ENCODE measurements around the gene SCN10A. TPM values are rescaled to one million over a fixed set of nuclear protein-coding genes. Genes with fewer than 3 reads are reported as not detected.

The SCN10A gene
- polyA plus RNA-seq, 2 of the 4 experiments (the other 2 are of a cell fraction): not detected

- TF ChIP-seq REST (IDR thresholded peaks at IDR 0.05) (no peak), CHD4 (IDR thresholded peaks at IDR 0.05; ENCODE audit: borderline replicate concordance) (no peak), TFCP2L1 (CRISPR knock-in tag; IDR thresholded peaks at IDR 0.05) (no peak), RAD21 (conservative IDR thresholded peaks at IDR 0.05 in 1 of 2, IDR thresholded peaks at IDR 0.05 in 1 of 2) (no peak), JUNB (IDR thresholded peaks at IDR 0.05) (no peak), HEYL (CRISPR knock-in tag; IDR thresholded peaks at IDR 0.05) (no peak), MAZ (IDR thresholded peaks at IDR 0.05; ENCODE audit: borderline replicate concordance, low read depth, low read length) (no peak), ESRRA (IDR thresholded peaks at IDR 0.05; ENCODE audit: borderline replicate concordance, low read length) (no peak)
Observed at GRCh38 chr3:38723569-38724391, 92.2 kb downstream of the SCN10A start (continued).

GRCh38 chr3:38722781-38723568, 93.0 kb downstream of the SCN10A start:
- H3K4me1 ChIP-seq: no peaks in the 10 kb centered on the region
- ATAC-seq: no peak
- TF ChIP-seq EHF (CRISPR knock-in tag; IDR thresholded peaks at IDR 0.05) (no peak), TP53 (CRISPR knock-in tag; IDR thresholded peaks at IDR 0.05) (no peak), ELK1 (IDR thresholded peaks at IDR 0.05; ENCODE audit: low read depth, low read length) (no peak), NFE2L2 (conservative IDR thresholded peaks at IDR 0.05; ENCODE audit: low read length) (no peak), RAD21 (conservative IDR thresholded peaks at IDR 0.05 in 1 of 2, IDR thresholded peaks at IDR 0.05 in 1 of 2) (no peak), SREBF2 (IDR thresholded peaks at IDR 0.05) (no peak), JUN (IDR thresholded peaks at IDR 0.05) (no peak)
- no peak for DNase-seq (ENCODE audit: low read depth in 1 of 2, low spot score in 1 of 2)
- POLR2A ChIA-PET: no interaction called here
- H3K4me2 ChIP-seq: no peak overlapping the region
- no peak overlapping the region for H3K4me3 ChIP-seq
- H3K27ac ChIP-seq: no peak overlapping the region
- CTCF ChIA-PET: interaction anchor here (1.4 to 2.3 kb wide), 2 partner anchors 10 to 14 kb away, joined by 4 to 7 read pairs; no protein-coding TSS in a partner anchor
- FAIRE-seq: no peak
- no peaks in the 10 kb centered on the region for H3K9me3 ChIP-seq
- WGBS (ENCODE audit: missing lambda C conversion rate): 32% methylated on average over 11 of the region's 12 CpGs

- Histone ChIP-seq H3K4me3 (no peak overlapping the region), H3K4me2 (no peak overlapping the region), H3K4me1 (no peaks in the 10 kb centered on the region), H3K27ac (no peak overlapping the region), H3K9me3 (no peaks in the 10 kb centered on the region)
- ATAC-seq: no peak
- CTCF ChIA-PET: interaction anchor here (1.2 kb wide), 1 partner anchor 8 kb away, joined by 4 read pairs; no protein-coding TSS in a partner anchor
- TF ChIP-seq EHMT2 (IDR thresholded peaks at IDR 0.05; ENCODE audit: low read depth) (no peak), POLR2AphosphoS2 (conservative IDR thresholded peaks at IDR 0.05; ENCODE audit: low read length) (no peak), RCOR1 (IDR thresholded peaks at IDR 0.05; ENCODE audit: low read depth, low read length) (no peak), CBX8 (IDR thresholded peaks at IDR 0.05) (no peak), HEYL (CRISPR knock-in tag; IDR thresholded peaks at IDR 0.05) (no peak)
- TF ChIP-seq, protein P1, sequence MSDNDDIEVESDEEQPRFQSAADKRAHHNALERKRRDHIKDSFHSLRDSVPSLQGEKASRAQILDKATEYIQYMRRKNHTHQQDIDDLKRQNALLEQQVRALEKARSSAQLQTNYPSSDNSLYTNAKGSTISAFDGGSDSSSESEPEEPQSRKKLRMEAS (IDR thresholded peaks at IDR 0.05): no peak
- TF ChIP-seq, protein P2, sequence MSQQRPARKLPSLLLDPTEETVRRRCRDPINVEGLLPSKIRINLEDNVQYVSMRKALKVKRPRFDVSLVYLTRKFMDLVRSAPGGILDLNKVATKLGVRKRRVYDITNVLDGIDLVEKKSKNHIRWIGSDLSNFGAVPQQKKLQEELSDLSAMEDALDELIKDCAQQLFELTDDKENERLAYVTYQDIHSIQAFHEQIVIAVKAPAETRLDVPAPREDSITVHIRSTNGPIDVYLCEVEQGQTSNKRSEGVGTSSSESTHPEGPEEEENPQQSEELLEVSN (IDR thresholded peaks at IDR 0.05; ENCODE audit: borderline replicate concordance, low read depth): no peak
- TF ChIP-seq, protein P3, sequence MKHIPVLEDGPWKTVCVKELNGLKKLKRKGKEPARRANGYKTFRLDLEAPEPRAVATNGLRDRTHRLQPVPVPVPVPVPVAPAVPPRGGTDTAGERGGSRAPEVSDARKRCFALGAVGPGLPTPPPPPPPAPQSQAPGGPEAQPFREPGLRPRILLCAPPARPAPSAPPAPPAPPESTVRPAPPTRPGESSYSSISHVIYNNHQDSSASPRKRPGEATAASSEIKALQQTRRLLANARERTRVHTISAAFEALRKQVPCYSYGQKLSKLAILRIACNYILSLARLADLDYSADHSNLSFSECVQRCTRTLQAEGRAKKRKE (CRISPR knock-in tag; IDR thresholded peaks at IDR 0.05; ENCODE audit: low read depth): no peak
- POLR2A ChIA-PET: no interaction called here
- no peak for FAIRE-seq
- DNase-seq (ENCODE audit: low read depth in 1 of 2, low spot score in 1 of 2): no peak
- 77% methylated on average over 5 of the region's 5 CpGs for WGBS (ENCODE audit: missing lambda C conversion rate)
Observed at GRCh38 chr3:38721207-38721772, 94.7 kb downstream of the SCN10A start.

Data from A549 (cell line).